Left cardiac atrium (tissue), 4 donors: ENCODE measurements around the gene AUP1. TPM values are rescaled to one million over a fixed set of nuclear protein-coding genes. Genes with fewer than 3 reads are reported as not detected.

Experiments used
- ATAC-seq, 2 donors: fragments of 200-7000 bp; cut with Tn5 transposase; one replicate each; pipeline ENCODE4 v1.9.1; 2020; ENCODE audit warnings: mild to moderate bottlenecking in 2 of 2, moderate library complexity in 2 of 2
- DNase-seq: peaks from one replicate; pipeline ENCODE4 v3.0.0-alpha.2; 2020
- intact Hi-C, 2 donors: fragments of 100-400 bp; cut with DNase I; formaldehyde crosslinking; loops; one replicate each; pipeline versions ENCODE4 v1.14.1 to v1.15.1; 2022 to 2023
- total RNA-seq, 2 donors: library from RNA; stranded (reverse); fragmentation: NEBNext Ultra II Directional; extraction: Animal tissue kit (Norgen Biotek cat#: 25700); gene quantifications; one replicate each; pipeline ENCODE4 v1.2.1, GENCODE V29; 2021
- donor health status: DM: no; HTN: yes; CAD: no.
- donor health status: DM: no; HTN: yes; CAD: no; lungs with severe emphysema.
- donor health status: DM: yes; HTN: yes; CAD: no.
- donor health status: Dilated cardiomyopathy.

AUP1 gene
- total RNA-seq, 2 donors from 2014 or later = 62.2 to 78.3 TPM

GRCh38 chr2:74503506-74504475, 25.7 kb downstream of the AUP1 start:
- no peak for DNase-seq
- intact Hi-C loops = no loop called here
- no peak for ATAC-seq

GRCh38 chr2:74502720-74503505, 26.6 kb downstream of the AUP1 start:
- intact Hi-C loops = no loop called here
- ATAC-seq (peak; percentile 52 to 77), DNase-seq (peak; percentile 92)

GRCh38 chr2:74502147-74502719, 27.3 kb downstream of the AUP1 start:
- intact Hi-C loops = no loop called here
- peak in 1 of 2 donors; percentile 7 for ATAC-seq
- DNase-seq = no peak

DNA sequence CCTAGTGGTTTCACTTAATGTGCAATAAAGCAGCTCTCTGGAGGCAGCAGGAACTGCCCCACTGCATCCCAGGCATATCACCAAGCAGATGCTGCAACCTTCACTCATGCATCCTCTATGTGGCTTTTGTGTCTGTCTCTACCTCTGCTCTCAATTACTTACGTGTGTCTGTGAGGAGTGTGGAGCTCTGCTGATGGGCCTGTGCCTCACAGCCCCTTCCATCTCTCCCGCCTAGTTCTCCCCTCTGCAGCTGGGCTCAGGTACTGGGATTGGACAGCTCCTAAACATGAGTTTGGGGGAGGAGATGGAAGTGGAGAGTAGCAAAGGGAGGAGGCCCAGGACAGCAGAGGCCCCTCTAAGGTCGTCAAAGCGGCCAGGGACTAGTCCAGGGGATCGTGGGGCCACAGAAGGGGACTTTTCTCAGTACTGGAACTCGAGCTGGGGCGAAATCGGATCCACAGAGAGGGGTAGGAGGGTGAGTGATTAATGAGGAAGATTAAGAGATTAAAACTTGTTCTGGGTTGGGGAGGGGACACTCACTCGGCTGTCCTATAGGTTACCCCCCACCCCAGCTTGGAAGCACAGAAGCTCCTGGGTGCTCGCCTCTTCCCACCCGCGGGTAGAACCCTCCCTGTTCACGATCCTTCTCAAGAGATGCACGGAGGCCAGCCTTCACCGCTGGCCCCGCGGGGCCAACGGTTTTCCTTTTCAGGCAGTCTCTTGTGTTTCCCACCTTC, 28.0 kb downstream of the AUP1 start:
- no peak for DNase-seq
- ATAC-seq = no peak
- intact Hi-C loops = no loop called here

DNA sequence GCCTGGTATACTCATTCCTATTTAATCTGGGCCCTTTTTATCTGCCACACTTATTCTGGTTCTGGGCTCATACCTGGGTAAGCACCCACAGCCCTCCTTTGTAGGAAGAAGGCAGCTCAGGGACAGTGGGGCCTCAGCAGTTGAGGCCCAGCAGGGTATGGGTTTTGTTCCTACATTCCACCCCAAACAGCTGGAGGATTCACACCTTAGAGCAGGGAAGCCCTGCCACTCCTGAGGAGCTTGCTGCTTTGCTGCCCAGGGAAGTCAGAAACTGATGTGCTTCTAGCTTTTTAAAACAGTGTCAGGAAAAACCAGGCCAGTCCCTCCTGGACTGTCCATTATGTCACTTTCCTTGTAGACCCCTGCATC, 28.9 kb downstream of the AUP1 start:
- intact Hi-C loops = no loop called here

DNA sequence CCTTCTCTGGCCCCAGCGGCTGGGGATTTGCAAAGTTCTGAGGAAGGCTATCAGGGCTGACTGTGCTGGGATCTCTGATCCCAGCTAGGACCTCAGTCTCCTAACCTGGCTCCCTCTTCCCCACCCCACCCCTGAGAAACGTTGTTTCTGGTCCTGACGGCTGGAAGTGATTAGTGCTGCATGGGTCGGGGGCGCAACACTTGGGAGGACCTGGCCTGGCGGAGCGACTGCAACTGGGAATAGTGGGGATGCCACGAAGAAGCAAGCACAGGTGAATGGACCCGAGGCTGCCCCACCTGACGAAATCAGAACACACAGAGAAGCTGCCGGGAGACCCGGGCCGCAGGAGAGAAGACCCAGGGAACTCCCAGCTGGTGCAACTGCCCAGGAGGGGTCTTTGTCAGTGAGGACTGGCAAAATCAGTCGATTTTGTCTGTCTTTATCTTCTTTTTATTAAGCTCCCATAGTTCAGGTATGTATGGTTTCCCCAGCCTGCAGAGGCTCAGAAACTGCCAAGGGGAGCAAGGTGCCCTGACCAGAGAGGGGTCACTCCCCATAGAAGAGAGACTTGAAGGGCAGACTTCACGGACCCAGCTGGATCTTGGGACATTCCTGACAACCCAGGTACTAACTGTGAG, 29.4 kb downstream of the AUP1 start:
- DNase-seq (no peak), ATAC-seq (no peak)
- intact Hi-C loops = no loop called here

More for the DNA sequence above, 28.9 kb downstream of the AUP1 start:
- DNase-seq (no peak), ATAC-seq (no peak)

DNA sequence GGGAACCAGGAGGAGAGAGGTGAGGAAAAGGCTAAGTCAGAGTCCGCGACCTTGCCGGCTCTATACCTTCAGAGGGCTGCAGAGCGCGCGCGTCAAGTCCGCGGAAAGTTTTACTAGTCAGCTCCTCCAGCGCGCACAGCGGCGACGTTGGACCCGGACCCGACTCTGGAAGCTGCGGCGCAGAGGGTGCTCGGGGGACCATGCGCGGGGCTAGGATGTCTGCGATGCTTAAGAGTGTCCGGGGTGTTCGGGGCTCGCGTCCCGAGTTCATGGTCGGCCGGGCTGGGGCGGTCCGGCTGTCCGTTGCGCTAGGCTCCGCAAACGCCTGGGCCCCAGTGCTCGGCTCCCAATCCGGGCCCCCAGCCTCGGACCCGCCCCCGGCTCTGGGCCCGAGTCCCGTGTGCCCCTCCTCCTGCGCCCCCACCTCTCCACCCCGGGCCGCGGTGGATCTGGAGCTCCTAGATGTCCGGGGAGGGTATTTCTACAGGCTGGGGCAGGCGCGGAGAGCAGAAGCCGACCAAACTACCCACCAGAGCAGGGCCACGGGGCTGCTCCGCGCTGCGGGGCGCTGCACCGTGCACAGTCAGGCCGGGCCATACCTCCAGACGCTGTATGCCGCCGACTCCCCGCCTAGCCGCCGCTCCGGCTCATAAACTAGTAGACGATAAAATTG, 30.1 kb downstream of the AUP1 start, which contains the start of gene LBX2:
TSS of gene LBX2 (minus strand) at position 337 of the 673 bp plus-strand sequence. CDS start at position 271, 66 bp downstream.
- intact Hi-C loops = no loop called here
- no peak for ATAC-seq
- no peak for DNase-seq

- ATAC-seq (peak in 1 of 2 donors; percentile 7), DNase-seq (no peak)
- intact Hi-C loops = no loop called here
These were observed 30.8 kb downstream of the AUP1 start for GRCh38 chr2:74498500-74499266.

GRCh38 chr2:74497777-74498499, 31.6 kb downstream of the AUP1 start:
- peak in 1 of 2 donors; percentile 46 for ATAC-seq
- no peak for DNase-seq
- intact Hi-C loops = no loop called here

DNA sequence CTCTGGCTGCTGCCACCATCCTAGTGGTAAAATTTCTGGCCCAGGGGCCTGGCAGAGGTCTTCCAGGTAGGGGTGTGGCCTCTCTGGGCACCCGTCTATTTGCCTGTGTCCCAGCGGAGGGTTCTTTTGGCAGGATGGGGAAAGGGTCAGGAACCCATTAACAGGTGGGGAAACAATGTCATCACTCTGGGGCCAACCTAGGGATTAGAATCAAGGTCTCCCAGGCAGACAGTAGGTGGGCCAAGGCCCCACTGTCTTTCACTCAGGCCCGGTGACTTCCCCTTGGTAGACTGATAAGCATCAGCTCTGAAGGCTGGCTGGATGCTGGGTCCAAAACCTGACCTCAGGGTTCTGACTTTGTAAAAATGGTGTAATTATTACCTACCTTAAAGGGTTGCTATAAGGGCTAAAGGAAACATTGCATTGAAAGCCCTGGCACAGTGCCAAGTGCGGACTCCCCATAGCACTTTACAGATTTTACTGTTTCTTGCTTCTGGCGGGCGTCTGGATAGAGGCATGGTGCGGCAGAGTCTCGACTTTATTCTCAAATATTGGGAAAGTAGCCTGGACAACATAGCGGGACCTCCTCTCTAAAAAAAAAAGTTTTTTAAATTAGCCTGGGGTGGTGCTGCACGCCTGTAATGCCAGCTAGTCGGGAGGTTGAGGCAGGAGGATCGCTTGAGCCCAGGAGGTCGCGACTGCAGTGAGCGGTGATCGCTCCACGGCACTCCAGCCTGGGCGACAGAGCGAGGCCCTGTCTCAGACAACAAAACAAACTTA, 32.3 kb downstream of the AUP1 start:
- no peak for ATAC-seq
- DNase-seq = no peak
- intact Hi-C loops = no loop called here

DNA sequence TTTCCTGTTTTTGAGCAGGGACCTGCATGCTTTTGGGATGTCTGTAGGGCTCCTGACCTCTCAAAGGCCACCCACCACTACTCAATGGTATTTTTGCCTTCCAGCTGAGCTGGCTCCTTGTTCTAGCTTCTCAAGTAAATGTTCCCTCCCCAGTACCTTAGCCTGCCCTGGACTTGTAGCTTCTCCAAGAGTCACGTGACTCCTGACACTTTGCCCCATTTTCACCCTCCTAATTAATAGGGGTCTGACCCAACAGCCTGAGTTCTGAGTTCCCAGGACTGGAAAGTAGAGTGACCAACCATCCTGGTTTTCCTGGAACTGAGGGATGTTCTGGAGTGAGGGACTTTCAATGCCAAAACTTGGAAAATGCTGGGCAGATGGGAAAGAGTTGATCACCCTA, 34.1 kb downstream of the AUP1 start:
- ATAC-seq (no peak), DNase-seq (no peak)
- intact Hi-C loops = no loop called here

- DNase-seq (no peak), ATAC-seq (no peak)
- intact Hi-C loops = no loop called here
These were observed 36.0 kb downstream of the AUP1 start for GRCh38 chr2:74493546-74493945.

- DNase-seq = no peak
- intact Hi-C loops = no loop called here
- ATAC-seq = no peak
These were observed 37.6 kb downstream of the AUP1 start for GRCh38 chr2:74491648-74492544.

DNA sequence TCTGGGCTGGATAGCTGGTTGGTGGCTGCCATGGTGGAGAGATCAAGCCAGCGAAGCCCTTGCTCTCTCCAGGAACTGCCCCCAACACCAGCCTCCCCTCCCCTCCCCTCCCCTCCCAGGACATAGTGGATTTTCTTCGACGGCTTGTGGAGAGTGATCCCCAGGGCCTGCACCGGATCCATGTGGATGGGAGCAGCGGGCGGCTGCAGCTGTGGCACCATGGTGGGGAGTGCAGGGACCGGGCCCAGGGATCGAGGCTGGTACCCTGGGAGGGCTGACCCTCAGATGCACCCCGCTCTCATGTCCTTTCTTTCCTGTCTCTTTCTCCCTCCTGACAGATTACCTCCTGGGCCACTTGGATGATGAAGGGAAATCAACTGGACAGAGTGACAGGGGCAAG, 39.6 kb downstream of the AUP1 start:
- no peak for ATAC-seq
- no peak for DNase-seq
- intact Hi-C loops = loop anchor here in 1 of 2 donors (10.0 kb wide), 1 partner anchor 95 kb away; no protein-coding TSS in a partner anchor
